NCI-H1048 (cell line): ENCODE data around the gene NFASC.

Experiments used
- DNase-seq: peaks from one replicate; lab custom pipeline; 2025; lab: John Stamatoyannopoulos, UW

Gene NFASC

DNA sequence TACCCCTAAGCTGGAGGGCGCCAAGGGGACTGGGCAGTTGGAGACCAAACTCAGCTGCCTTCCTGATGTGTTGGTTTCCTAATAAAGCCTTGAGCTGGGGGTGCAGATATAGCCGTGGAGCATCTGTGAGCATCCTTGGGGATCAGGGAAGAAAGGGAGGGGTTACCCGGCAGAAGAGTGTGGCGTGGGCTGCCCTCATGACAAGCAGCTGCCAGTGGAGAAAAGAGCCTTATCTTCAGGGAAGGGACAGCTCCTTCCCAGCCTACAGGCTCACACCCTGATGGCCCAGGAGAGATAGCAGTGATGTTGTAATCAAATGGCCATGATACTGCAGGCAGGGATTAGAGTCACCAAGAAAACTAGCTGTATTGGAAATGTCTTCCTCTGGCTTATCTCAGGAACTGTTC lies 10.8 kb upstream of the NFASC start:
- no peak for DNase-seq

DNA sequence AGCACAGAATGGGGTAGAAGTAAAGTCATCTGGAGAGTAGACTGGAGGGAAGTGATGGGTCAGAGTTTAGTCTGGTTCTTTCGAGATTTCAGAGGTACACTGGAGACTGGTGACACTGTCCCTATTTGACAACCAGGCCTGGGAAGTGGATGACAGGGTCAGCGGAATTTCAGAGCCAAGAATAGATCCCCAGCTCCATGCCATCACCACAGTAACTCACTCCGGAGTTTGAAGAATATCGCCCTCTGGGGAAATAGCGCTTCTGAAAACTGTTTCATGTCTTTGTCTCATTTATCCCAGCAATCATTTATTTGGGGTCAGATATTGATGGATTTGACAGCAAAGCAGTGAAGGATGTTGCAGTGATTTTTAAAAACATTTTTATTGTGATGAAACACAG lies 7.6 kb upstream of the NFASC start:
- DNase-seq = no peak

GRCh38 chr1:204863730-204864129 lies 6.9 kb upstream of the NFASC start:
- no peak for DNase-seq

- no peak for DNase-seq
Measured at GRCh38 chr1:204866051-204866596, 4.5 kb upstream of the NFASC start.

- DNase-seq = no peak
Measured at GRCh38 chr1:204867203-204867602, 3.5 kb upstream of the NFASC start.

DNA sequence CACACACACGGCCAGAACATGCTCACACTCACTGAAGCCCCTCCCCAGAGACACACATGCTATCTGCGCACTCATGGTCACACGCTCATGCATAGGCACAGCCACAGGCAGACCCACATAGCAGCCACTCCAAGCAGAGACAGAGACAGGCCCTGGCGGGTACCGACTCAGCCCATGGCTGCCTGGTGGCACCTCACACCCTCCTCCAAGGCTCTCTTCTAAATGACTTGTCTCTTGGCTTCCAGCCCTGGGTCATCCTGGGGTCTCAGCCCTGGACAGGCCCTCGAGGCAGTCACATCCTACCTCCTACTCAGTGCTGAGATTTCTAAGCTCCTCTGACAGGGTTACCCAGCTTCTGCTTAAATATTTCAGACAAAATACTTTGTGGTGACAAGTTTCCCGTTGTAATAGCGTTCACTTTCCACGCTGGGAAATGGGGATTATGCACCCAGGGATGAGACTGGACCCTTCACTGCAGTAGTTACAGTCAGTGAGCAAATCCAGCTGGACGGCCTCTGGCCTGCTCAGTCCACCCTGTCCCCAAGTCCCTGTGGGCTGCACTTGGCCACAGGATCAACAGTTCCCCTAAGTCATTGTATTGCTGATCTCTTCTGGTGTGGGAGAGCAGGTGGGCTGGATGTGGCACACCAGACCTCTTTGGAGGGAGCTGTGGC lies 2.9 kb upstream of the NFASC start:
- no peak for DNase-seq

DNA sequence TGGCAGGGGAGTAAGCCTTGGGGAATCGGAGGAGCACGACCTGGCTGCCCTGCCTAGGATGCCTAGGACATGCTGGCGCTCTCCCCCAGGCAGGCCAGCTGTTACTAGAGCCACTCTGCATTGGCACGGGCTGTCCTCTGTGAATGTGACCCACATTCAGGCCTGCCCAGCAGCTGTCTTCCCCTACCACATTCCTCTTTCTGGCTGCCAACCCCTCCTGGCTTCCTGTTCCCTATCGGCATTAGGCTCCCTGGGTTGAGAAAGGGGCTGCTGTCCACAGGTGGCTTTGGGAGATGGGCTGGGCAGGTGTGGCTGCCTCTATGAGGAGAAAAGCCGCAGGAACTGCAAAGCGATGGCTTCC lies 2.3 kb upstream of the NFASC start:
- no peak for DNase-seq

DNA sequence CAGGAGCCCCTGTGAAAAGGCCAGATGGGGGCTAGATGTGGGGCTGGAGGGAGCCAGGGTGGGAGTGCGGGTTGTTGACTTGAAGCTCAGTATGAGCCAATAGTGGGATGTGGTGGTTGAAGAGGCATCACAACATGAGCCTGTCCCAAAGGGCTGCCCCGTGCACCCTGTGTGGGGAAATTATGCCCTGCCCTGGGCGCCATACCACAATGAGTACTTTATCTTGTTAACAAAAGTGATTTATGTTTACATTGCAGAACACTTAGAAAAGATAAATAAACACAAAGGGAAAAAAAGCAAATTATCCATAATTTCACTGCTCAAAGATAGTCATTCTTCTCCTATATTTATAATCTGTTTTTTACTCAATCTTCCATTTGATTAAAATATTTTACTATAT lies 1.6 kb upstream of the NFASC start:
- no peak for DNase-seq

DNA sequence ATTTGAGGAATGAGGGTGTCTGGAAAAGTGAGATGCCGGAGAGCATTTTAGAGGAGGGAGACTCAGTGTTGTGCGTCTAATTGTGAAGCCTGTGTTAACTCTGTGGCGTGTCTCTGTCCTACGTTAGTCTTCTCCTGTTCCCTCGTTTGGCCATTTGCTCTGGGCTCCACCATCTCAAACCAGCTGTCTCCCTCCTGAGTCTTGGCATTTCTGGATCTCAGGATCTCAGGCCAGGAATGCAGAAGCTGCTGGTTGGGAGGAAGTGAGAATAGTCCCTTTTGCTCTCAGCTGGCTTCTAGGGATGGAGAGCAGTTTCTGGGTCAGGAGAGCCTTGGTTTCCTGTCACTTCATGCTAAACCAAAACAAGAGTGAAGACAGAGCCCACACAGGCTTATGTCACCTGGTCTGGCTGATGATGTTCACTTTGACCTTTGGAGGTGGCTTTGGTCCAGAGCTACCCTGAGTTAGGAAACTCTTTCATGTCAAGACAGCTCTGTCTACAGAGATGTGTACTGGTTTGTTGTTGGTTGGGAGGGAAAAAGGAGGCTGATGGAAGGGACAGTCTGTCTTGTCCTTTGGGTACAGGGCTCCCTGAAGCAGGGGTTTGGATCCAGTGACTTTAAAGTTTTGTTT lies 859 bp downstream of the NFASC start:
- no peak for DNase-seq

DNA sequence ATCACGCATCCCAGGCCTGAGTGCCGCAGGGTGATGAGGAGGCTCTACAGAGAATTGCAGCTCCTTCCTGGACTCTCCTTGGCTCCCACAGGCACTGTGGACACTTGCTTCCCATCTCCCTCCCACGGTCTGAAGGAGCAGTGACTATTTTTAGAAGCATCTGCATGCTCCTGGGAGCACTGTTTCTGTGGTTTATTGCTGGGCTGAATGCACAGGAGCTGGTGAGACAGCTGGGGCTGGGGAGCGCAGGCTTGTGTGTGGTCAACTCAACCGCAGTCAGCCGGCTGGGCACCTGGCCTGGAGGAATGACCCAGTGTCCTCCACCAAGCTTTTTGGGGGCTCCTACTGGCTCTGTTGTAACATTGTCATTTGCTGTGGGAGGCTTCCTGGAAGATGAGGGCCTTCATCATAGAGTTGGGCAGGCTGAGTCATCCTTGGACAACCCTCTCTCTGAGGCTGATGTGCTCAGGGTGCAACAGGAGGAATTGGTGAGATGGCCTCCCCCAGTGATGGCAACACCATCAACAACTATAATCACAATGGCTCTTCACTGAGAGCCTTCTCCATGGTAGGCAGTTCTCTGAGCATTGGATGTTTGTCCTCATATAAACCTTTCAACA lies 1.7 kb downstream of the NFASC start:
- no peak for DNase-seq

- DNase-seq = no peak
Measured at GRCh38 chr1:204873176-204873575, 2.5 kb downstream of the NFASC start.

DNA sequence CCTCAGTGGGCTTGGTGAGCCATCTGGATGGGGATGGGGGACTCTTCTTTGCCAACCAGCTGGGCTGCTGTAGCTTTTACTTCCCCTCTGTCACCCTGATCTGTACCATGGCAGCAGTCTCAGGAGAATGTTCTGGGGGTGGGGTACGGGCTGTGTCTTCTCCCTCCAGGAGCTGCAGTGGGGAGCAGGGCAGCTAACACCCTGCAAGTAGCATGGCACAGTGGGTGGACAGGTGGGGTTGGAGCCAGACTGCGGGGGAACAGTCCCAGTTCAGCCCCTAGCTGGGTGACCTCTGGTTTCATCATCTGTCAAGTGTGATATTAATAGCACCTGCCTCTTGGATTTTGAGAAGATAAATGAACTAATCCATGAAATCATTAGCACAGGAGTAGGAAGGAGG lies 3.1 kb downstream of the NFASC start:
- DNase-seq = no peak

- DNase-seq = no peak
Measured at GRCh38 chr1:204874274-204874673, 3.6 kb downstream of the NFASC start.

- no peak for DNase-seq
Measured at GRCh38 chr1:204875255-204875654, 4.6 kb downstream of the NFASC start.

- DNase-seq = no peak
Measured at GRCh38 chr1:204878621-204879234, 8.1 kb downstream of the NFASC start.

DNA sequence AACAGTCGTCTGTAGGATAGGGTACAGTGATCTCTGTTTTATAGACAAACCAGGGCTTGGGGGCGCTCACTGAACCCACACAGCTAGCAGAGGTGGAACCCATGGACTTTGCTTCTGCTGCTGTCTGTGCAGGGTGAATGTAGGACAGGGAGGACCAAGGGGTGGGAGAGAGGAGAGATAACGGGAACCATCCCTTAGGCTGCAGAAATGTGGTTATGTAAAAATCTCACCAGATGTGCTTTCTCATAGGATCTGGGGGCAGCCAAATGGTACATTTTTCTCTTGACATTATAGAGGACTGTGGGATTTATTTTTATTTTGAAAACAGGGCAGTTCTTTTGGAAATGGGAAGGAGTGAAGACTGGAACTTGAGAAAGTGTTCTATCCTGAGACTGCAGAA lies 8.7 kb downstream of the NFASC start:
- DNase-seq = no peak

GRCh38 chr1:204880906-204881305 lies 10.2 kb downstream of the NFASC start:
- no peak for DNase-seq

- DNase-seq = no peak
Measured at GRCh38 chr1:204882479-204882878, 11.8 kb downstream of the NFASC start.

DNA sequence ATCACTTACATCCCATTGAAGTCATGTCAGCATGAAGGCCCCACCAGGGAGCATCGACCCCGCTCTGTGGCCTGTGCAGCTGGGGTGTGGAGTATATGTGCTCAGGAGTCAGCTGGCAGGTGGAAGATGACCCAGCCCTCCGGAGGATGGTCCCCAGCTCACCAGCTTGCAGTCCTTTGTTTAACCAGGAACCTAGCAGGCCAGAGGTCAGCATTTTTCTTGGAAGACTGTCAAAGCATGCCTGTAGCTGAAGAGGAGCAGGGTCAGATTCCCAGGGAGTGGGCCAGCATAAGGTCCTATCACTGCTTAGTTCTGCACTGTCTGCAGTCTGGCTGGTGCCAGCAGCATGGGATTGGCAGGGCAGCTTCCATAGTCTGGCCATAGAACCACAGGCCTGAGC lies 12.7 kb downstream of the NFASC start:
- DNase-seq = no peak

DNA sequence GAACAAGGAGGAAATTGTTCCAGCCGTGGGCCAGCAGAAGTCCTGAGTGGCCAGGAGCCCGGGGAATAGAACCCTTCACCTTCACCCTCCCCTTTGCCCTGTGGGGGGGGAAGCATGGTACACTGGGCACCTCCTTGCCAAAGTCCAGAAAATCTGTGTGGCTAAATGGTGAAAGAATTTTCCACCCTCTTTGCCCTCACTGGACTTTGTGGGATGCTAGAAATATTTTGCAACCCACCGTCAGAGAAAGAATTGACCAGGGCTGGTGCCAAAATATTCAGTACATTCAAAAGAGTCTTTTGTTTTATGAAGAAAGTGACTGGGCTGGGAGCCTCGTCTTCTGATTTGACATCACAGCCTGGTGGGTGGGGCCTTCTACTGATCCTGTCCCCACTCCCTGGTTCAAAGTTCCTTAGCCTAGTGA lies 14.6 kb downstream of the NFASC start:
- no peak for DNase-seq

- DNase-seq = no peak
Measured at GRCh38 chr1:204885790-204886189, 15.1 kb downstream of the NFASC start.

DNA sequence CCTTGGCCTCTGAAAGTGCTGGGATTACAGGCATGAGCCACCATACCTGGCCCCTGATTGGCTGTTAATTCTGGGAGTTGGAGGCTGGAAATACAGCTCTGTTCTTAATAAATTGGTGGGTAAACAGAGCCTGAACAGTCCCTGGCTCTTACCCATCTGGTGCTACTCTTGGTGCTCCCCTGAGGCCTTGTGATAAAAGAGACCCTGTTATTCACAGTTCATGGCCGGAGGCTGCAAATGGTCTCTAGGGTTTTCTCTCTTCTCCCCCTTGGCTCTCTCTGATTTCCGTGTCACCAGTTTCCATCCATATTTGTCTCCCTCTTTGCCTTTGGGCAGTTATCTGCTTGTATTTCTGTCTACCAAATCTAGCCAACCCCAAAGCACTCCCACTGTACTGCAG lies 17.2 kb downstream of the NFASC start:
- no peak for DNase-seq

DNA sequence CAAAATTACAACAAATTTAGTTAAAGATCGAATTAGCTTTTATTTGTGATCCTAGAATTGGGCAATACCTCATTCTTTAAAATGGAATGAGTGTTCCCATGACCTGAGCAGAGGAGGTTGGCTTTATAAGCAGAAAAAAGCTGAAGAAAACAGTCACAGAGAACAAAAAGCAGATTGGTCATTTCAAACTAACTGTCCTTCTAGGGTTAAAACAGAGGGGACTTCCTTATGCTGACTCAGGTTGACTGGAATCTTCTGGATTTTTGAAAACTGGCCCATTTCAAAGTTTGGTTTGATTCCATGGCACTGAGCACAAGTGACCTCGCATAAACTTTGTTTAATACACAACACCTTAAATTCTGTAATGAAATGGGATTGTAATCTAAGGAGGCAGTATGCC lies 17.6 kb downstream of the NFASC start:
- DNase-seq = no peak
